Fibroblast of pulmonary artery (primary cell): Measurements from ENCODE around the gene KRT222.
A peak's percentile ranks its signal among the peaks of the same experiment; 100 is the strongest.

Experiments
- DNase-seq: peaks from one replicate; pipeline ENCODE4 v3.0.0-alpha.2; 2010; ENCODE audit warnings: low read depth
- H3K4me3 ChIP-seq: replicated peaks from 2 replicates; pipeline ENCODE4 v1.5.1; 2011; ENCODE audit warnings: low read depth, mild to moderate bottlenecking, control low read depth, low read length, moderate library complexity
- CTCF ChIP-seq: IDR thresholded peaks from 2 replicates; pipeline ENCODE4 v1.5.1; 2011; ENCODE audit warnings: mild to moderate bottlenecking, control low read depth, low read length, inconsistent platforms; ENCODE audit errors: missing control alignments

The KRT222 gene

GRCh38 chr17:40647624-40648383, 17.2 kb downstream of the KRT222 start, which contains the start of gene SMARCE1:
Gene SMARCE1, minus strand, starts transcription at chr17:40647818. Its CDS starts 2,016 bp downstream, at chr17:40645802.
- no peak for TF ChIP-seq CTCF
- H3K4me3 ChIP-seq, result peak within 1 kb of the TSS; percentile 96

GRCh38 chr17:40646791-40647623, 18.0 kb downstream of the KRT222 start:
- DNase-seq, result peak; percentile 49
- peak overlapping the region; percentile 96 for H3K4me3 ChIP-seq
- no peak for TF ChIP-seq CTCF

More at GRCh38 chr17:40647624-40648383, 17.2 kb downstream of the KRT222 start, which contains the start of gene SMARCE1:
- peak; percentile 75 for DNase-seq

- no peak for DNase-seq
- TF ChIP-seq CTCF, result no peak
- peak overlapping the region; percentile 96 for H3K4me3 ChIP-seq
Observed at GRCh38 chr17:40645943-40646342, 19.0 kb downstream of the KRT222 start.

GRCh38 chr17:40645291-40645690, 19.7 kb downstream of the KRT222 start:
- DNase-seq, result no peak
- TF ChIP-seq CTCF, result no peak
- H3K4me3 ChIP-seq, result no peak overlapping the region

- DNase-seq, result no peak
- H3K4me3 ChIP-seq, result no peak overlapping the region
- TF ChIP-seq CTCF, result no peak
Observed at GRCh38 chr17:40637931-40638330, 27.0 kb downstream of the KRT222 start.

GRCh38 chr17:40633871-40634270, 31.1 kb downstream of the KRT222 start:
- DNase-seq, result no peak
- no peak for TF ChIP-seq CTCF
- no peak overlapping the region for H3K4me3 ChIP-seq
